M059J (cell line): ENCODE results near the gene ATG4A. TPM values are rescaled to one million over a fixed set of nuclear protein-coding genes. Genes with fewer than 3 reads are reported as not detected.

Experiments used
- DNase-seq: peaks from one replicate; pipeline ENCODE4 v3.0.0-alpha.2; 2012; ENCODE audit warnings: low read depth
- total RNA-seq: library from RNA; depleted of rRNA; stranded (reverse); fragments of >200 nt; shearing (Covaris generic); gene quantifications from 2 replicates; pipeline ENCODE4 v1.2.3, GENCODE V29; 2014; rRNA removed

The ATG4A gene
- total RNA-seq, 1 experiment from 2014 or later = 31.2 TPM

DNA sequence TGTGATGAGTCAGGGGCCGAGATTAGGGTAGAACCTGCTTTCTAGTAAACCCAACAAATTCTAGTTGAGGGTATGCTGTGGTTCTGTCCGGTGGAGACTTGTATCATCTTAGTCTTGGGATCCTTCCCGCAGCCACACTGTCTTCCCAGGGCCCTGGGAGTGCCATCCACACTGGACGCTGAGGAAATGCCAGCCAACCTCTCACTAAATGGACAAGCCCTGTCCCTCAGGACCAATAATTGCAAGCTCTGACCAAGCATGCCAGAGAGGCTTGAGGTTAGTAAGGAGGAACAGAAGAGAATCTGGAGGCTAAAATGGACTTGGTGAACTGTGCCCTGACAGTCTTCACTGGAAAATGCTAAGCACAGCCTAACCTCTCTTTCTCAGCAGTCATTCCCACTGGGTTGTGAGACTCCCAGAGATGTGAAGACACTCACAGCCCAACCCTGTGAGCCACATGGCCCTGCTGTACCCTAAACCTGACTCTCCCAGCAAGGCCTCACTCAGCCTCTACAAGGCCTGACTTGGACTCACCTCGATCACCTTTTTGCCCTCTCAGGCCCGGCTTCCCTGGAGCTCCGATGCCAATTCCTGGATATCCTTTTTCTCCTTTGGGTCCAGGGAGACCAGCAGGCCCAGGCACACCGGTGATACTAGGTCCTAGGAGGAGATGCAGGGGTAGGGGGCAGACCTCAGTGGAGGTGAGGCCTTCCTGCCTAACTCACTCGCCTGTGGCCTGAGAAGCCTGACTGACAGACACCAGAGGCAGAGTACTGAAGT lies 77.6 kb downstream of the ATG4A start:
- DNase-seq = no peak

DNA sequence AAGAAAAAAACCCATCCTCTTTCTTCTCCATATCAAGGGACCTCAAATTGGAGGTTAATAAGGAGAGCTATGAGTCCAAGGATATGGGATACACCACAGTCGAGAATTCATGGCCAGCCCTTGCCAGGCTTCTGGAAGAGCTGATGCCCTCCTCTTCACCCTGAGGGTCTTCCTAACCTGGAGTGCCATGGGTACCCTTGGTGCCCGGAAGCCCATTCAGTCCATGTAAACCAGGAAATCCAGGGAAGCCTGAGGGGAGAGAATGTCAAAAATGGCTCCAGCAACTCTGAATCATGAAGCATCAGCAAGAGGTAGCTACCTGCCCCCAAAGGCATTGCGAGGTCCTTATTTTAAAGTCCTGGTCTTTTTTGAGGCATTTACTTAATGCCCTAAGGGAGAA lies 78.2 kb downstream of the ATG4A start:
- no peak for DNase-seq

DNA sequence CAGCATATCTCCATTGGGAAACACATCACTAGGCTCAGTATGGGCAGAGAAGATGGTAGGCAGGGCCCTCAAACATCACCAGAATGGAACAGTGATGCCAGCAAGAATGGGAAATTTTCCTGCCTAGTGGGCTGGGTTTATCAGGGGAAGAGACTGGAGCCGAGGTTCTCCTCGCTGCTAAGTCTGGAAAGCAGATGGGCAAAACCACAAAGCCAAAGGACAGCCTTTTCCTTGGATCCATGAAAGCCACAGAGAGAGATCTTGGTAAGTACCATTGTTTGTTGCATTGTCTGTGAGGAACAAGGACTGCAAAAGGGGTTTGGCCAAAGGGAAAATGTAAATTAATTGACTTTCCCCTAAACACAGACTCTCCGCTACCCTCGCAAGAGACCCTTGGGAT lies 80.1 kb downstream of the ATG4A start:
- no peak for DNase-seq

DNA sequence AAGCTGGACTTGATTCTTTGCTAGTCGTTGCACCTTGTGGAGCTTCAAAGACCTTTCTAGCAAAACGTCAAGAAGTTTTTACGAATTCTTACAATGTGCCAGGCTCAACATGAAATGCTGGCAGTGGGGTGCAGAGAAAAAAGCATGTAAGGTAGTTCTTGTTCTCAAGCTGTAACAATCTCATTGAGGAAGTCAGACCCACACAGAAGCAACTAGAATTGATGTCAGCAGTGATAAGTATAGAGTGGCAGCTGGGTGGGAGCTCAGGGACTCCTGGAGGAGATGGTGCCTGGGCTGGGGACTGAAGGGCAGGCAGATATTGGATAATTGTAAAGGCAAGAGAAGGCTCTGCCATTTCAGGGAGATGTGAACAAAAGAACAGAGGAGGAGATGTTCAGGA lies 82.3 kb downstream of the ATG4A start:
- no peak for DNase-seq

DNA sequence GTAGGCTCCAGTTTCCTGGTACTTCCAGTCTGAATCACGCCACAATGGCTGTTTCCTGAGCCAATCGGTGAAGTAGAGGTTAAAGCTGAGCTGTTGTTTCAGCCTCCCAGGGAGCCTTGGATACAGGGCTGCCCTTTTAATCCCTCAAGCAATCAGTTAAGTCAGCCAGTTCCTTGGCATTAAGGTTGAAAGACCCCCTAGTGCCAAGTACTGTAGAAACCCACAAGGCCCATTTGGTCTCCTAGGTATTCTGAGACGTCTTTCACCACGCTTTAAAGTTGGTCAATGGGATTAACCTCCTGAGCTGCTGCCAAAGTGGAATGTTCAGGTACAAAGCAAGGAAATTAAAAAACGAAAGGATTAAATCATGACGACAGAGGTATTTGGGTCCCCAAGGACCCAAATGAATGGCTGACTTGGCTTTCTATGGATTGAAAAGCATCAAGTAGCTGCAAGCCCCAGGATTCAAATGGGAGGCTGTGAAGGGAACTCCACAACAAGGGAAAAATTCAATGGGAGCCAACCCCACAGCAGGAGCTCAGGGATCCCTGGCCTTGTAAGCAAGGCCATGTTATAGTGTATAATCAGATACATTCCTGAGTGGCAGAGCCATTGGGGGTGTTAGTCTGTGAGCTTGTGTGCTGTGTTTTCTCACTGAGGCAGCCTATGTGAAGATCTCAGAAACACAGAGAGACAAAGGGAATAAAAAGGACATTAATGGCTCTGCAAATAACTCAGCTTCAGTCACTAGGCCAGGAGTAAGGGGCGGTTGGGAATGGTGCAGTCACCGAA lies 86.0 kb downstream of the ATG4A start:
- DNase-seq = peak; percentile 72

DNA sequence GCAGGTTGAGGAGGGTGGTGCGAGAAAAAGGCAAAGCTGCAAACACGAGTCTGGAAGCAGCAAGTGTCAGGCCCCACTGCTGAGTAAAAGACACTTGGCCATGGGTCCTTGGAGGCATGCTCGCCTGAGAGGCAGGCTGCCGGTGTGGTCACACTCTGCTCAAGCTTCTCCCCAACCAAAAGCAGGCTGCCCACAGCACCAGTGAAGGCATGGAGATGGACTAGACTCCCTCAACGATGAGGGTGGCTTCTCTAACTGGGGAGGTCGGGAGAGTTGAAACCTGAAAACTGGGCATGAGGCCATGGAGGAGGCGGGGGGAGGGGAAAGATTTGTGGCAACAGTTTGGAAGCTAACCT lies 86.5 kb downstream of the ATG4A start:
- DNase-seq = no peak

DNA sequence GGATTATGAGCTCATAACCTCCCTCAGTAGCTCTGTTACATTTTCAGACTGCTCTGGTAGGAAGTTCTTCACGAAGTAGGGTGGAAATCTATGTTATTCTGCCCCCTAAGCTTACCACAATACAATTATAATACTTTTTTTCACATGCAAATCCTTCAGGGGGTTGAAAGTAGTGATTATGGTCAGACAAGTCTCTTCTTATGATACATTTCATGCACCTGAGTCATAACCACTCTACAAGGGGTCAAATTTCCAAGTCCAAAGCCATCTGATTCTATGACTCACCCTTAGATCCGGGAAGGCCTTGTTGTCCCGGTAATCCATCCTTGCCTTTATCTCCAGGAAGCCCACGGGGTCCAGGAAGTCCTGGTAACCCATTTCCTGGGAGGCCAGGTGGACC lies 95.2 kb downstream of the ATG4A start:
- peak; percentile 95 for DNase-seq

DNA sequence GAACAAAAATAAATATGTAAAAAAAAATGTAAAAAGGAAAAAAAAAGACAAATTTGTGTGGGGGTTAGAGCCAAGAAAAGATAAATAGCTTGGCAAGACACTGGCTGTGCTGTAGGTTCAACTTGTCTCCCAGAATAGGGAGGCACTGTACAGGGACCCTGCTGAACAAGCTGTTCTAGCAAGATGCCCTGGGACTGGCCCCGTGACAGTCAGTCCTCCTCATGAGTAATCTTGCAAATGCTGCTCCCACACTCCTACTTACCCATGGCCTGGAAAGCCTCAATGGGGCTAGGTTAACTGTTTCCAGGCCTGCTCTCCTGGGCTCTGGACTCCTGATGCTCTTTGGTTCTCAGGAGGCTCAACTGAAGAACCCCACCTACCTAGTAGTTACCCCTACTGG lies 106.8 kb downstream of the ATG4A start:
- DNase-seq = no peak

DNA sequence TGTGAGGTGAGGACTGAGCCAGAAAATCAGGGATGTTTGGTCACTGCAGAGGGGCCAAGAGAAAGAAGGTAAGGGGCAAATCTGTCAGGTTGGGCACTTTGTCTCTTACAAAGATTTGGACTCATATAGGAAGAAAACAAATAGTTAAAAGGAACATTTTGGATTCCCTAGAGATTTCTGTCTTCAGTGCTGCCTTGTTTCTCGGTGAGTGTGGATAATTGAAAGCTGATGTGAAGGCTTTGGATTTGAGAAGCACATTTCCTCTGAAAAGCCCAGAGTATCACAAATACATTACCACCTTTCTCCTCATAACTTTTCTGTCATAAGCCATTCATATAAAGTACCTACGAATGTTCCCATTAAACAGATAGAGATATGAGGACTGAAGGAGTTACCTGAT lies 107.5 kb downstream of the ATG4A start:
- DNase-seq = no peak

DNA sequence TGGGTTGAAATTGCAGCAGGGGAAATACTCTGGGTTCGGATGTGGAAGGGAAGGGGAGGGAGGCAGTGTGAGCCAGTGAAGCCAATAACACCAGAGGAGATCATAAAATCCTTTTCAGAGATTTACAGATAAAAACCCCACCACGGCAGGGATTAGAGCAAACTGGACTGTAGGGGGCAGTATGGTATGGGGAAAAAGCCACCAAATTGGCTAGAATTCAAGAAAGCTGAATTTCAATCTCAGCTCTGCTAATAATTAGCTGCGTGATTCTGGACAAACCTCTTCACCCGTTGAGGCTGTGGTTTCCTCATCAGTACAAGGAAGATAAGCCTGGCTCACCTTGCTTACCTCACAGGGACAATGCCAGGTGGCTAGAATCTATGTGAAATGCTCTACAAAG lies 108.1 kb downstream of the ATG4A start:
- peak; percentile 12 for DNase-seq

DNA sequence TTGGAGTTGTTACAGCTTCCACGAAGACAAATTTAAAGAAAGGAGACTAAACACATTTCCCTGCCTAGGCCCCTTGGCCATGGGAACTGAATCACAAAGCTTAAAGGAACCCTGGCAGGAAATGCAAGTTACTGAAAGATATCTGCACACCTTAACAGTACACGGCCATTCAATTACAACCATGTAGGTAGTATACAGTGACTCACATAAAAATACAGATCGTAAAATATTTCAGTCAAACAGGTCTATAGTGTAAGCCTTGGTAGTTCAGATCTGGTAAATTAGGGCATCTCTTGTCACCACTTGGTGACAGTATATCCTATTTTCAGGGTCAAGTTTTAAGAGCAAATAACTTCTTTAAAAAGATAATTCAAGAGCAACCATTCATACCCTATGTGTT lies 112.0 kb downstream of the ATG4A start:
- DNase-seq = no peak

Other genes with a start within 250 kb of the ATG4A start
- gene TEX13B, start 109.4 kb upstream of the ATG4A start, total RNA-seq = not detected in 2 replicates
- 0.15 TPM in 1 of 2 replicates, not detected in the other for gene VSIG1, start 46.7 kb upstream of the ATG4A start, total RNA-seq
- 148 and 193 TPM in 2 replicates for gene PSMD10, start 236 bp upstream of the ATG4A start, total RNA-seq